Thyroid gland (tissue), 4 donors: Measurements from ENCODE around the gene LRRC40.

Source experiments
- POLR2A ChIP-seq, 2 donors: fragments of 450-650 bp; IDR thresholded peaks; one replicate each; pipeline ENCODE4 v1.6.1; 2017; ENCODE audit warnings: antibody characterized with exemption in 2 of 2, mild to moderate bottlenecking in 2 of 2, moderate library complexity in 1 of 2
- TF ChIP-seq, protein P1 (sequence below), 6 experiments: fragments of 200-600 bp in 3 of 6; fragments of 450-650 bp in 3 of 6; sonication (generic) in 3 of 6; IDR thresholded peaks; one replicate each; pipeline ENCODE4 v1.5.1; 2016 to 2019; ENCODE audit warnings: antibody characterized with exemption in 6 of 6, mild to moderate bottlenecking in 2 of 6, inconsistent platforms in 1 of 6, moderate library complexity in 1 of 6

DNA sequence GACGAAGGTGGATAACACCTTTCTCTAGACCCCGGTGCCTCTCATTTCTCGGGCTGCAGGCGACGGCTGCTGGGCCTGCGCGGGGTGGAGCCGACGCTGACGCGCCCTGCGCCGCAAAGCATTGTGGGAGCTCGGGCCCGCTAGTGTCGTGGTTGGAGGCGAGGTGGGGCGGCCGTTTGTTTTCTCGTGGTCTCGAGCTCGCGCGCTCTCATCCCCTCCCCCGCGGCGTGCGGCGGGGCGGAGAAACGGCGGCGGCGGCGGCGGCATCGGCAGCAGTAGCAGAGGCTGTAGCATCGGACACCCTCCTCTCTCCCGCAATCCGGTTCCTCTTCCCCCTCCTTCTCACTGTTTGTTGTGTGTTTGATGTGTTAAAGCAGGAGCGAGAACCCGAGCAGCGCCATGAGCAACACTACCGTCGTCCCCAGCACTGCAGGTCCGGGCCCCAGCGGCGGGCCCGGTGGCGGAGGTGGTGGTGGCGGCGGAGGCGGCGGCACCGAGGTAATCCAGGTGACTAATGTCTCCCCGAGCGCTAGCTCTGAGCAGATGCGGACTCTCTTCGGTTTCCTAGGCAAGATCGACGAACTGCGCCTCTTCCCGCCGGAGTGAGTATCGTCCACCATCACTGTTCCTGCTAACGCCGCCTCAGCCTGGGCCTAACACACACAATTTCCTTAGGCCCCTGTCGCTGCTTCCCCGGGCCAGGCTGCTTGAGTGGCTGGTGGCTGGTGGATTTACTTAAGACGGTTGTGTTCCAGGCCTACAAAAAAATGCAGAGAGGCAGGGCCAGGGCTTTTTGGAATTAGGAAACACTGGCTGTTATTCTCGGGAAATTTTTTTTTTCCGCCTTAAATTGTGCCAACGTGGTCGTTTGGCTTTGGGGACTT is 16.1 kb upstream of the LRRC40 start, which contains the start of gene SRSF11:
- TF ChIP-seq, protein P1, sequence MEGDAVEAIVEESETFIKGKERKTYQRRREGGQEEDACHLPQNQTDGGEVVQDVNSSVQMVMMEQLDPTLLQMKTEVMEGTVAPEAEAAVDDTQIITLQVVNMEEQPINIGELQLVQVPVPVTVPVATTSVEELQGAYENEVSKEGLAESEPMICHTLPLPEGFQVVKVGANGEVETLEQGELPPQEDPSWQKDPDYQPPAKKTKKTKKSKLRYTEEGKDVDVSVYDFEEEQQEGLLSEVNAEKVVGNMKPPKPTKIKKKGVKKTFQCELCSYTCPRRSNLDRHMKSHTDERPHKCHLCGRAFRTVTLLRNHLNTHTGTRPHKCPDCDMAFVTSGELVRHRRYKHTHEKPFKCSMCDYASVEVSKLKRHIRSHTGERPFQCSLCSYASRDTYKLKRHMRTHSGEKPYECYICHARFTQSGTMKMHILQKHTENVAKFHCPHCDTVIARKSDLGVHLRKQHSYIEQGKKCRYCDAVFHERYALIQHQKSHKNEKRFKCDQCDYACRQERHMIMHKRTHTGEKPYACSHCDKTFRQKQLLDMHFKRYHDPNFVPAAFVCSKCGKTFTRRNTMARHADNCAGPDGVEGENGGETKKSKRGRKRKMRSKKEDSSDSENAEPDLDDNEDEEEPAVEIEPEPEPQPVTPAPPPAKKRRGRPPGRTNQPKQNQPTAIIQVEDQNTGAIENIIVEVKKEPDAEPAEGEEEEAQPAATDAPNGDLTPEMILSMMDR (IDR thresholded peaks at IDR 0.05) = peak in 2 of 6 experiments; percentile 6 to 17
- peak in 1 of 2 donors; percentile 86 for TF ChIP-seq POLR2A (IDR thresholded peaks at IDR 0.05)
